Melanocyte of skin (primary cell): ENCODE data around the gene HAND1. TPM values are rescaled to one million over a fixed set of nuclear protein-coding genes. Genes with fewer than 3 reads are reported as not detected.

Experiments used
- total RNA-seq, 2 donors: library from RNA; depleted of rRNA; stranded (reverse); fragments of >200 nt; gene quantifications; 2 replicates each; pipeline ENCODE4 v1.2.3, GENCODE V29; 2012

HAND1 gene
- under 1 TPM in 1 of 2 donors, not detected in 1; under 0.01 TPM for total RNA-seq

GRCh38 chr5:154478224-154478565 lies at the start of gene HAND1:
Gene HAND1, minus strand, starts transcription at chr5:154478227. Its CDS starts 219 bp downstream, at chr5:154478008.

GRCh38 chr5:154445422-154446194 lies 32.4 kb downstream of the HAND1 start, which contains the start of gene SAP30L:
Gene SAP30L, plus strand, starts transcription at chr5:154445997. Its CDS starts 608 bp downstream, at chr5:154446605.

Other genes with a start within 250 kb of the HAND1 start
- gene SAP30L, start 32.2 kb downstream of the HAND1 start, total RNA-seq: 10 to 100 TPM; 20.6 to 25.6 TPM